Left ventricle myocardium superior (tissue), 1 donor: ENCODE results near the gene AKAP6. TPM values are rescaled to one million over a fixed set of nuclear protein-coding genes. Genes with fewer than 3 reads are reported as not detected.

Source experiments
- ATAC-seq: fragments of 200-7000 bp; cut with Tn5 transposase; one replicate; pipeline ENCODE4 v1.9.1; 2020; ENCODE audit warnings: mild to moderate bottlenecking, moderate library complexity
- DNase-seq: peaks from one replicate; pipeline ENCODE4 v3.0.0-alpha.2; 2020
- intact Hi-C: fragments of 100-400 bp; cut with micrococcal nuclease; formaldehyde crosslinking; loops from one replicate; pipeline ENCODE4 v1.11.0; 2022
- long read RNA-seq: library from polyadenylated mRNA; unstranded; transcript quantifications from one replicate; pipeline ENCODE4 v2.0.0, GENCODE V29; 2021
- total RNA-seq: library from RNA; stranded (reverse); fragmentation: NEBNext Ultra II Directional; extraction: Animal tissue kit (Norgen Biotek cat#: 25700); gene quantifications from one replicate; pipeline ENCODE4 v1.2.1, GENCODE V29; 2021
- donor health status: DM: no; HTN: yes; CAD: no; lungs with severe emphysema.

The AKAP6 gene
- total RNA-seq, result 172 TPM
- long read RNA-seq, partial matches to known transcripts, result 23 of 43 reads
- long read RNA-seq, other reads (novel, unspliced or antisense), result 20 of 43 reads

DNA sequence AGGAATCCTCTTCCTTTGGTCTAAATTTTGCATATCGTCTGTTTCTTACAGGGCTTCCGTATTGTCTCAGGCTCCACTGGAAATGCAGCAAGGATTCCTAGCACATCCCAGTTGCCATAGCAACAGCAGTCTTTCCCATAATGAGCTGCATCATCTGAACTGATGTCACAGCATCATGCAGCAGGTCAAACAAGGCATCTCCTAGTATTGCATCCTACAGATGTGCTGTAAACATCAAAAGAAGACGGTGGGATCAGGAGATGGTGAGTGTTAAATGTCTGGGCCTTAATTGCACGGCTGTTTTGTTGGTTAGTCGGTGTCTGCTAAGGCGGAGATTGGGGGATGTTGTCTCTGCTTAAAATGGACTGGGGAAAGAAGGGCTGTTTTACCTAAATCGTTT is at the start of gene AKAP6:
AKAP6 (plus strand) TSS at position 153 of the 400 bp plus-strand sequence. CDS start 104,196 bp downstream, outside the sequence.
- intact Hi-C loops, result no loop called here

GRCh38 chr14:32286602-32287001 is 42.5 kb upstream of the AKAP6 start:
- intact Hi-C loops, result no loop called here
- ATAC-seq (no peak), DNase-seq (no peak)

More for the DNA sequence above, at the start of gene AKAP6:
- no peak for ATAC-seq
- DNase-seq, result no peak

DNA sequence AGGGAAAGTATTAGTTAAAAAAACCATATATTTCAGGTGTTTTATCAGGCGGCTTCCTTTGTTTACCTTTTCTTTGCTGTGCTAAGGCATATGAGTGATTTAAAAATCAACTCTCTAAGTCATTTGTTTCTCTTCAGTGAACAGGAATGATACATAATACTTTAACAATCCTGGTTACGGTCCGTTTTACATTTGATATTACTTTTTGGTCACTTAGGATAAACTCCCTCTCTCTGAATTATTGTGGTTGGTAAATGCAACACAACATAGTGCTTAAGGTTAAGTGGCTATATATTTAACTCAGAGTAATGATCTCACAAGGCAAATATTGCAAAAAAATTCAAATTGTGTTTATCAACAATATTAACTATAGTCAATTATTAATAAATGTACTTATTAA is 32.7 kb upstream of the AKAP6 start:
- ATAC-seq (no peak), DNase-seq (no peak)
- intact Hi-C loops, result no loop called here

DNA sequence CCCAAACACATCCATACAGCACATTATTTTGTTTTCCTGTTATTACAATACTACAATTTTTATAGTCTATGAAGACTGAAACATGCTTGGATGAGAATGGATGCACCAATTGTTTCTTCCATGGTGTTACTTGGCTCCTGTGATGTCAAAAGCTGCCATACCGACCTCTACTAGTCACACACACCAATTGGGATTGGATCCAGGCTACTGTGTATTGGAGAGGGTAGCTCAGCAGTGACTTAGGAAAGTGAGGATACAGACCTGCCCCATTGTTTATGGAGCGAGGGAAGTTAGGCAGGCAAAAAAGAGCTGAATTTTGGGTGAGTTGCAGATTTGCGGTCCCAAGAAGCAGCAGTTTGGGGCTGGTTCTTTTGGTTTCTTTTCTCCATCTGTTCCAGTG is 30.8 kb upstream of the AKAP6 start:
- intact Hi-C loops, result no loop called here
- ATAC-seq (peak; percentile 72), DNase-seq (no peak)

DNA sequence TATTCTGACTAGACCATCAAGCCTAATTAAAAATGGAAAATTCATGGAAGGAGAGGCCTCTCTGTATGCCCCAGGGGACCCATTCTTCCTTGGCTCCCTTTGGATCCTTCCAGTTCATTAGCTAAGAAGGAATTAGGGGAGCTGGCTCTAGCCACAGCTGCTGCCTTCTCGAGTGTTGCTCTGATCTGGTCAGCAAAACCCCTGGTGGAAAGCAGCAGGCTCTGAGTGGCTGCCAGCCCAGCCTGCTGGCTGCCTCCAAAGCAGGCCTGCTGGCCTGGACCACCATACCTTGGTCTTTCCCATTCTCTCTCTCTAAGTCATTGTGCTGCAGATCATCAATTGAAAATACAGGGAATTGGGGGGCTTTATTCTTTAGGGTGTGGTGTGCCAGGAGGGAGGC is 29.0 kb upstream of the AKAP6 start:
- peak; percentile 36 for DNase-seq
- intact Hi-C loops, result no loop called here
- peak; percentile 64 for ATAC-seq

DNA sequence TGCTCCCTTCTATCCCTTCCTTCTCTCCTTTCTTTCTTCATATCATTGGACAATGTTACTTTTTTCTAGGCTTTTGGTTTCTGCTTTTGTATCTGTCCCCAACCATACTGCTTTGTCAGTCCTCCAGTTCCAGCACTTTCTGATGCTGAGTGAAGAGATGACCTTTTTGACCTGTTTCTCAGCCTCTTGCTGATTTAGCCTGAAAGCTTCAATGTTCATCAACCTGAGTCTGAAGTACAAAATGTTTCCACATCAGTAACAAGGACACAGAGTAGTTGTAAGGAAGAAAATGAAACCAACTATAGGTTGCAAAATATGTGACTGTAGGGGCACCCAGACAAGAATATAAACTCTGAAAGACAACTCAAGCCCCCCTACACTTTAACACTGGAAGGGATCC is 25.2 kb upstream of the AKAP6 start:
- peak; percentile 22 for ATAC-seq
- intact Hi-C loops, result no loop called here
- DNase-seq, result no peak

- no peak for DNase-seq
- intact Hi-C loops, result no loop called here
- no peak for ATAC-seq
Observed at GRCh38 chr14:32304296-32304695, 24.8 kb upstream of the AKAP6 start.

GRCh38 chr14:32306549-32306948 is 22.5 kb upstream of the AKAP6 start:
- ATAC-seq, result no peak
- no peak for DNase-seq
- intact Hi-C loops, result no loop called here

GRCh38 chr14:32307881-32308582 is 21.1 kb upstream of the AKAP6 start:
- DNase-seq, result no peak
- intact Hi-C loops, result no loop called here
- ATAC-seq, result no peak

GRCh38 chr14:32310876-32311275 is 18.2 kb upstream of the AKAP6 start:
- DNase-seq (no peak), ATAC-seq (no peak)
- intact Hi-C loops, result no loop called here

GRCh38 chr14:32311294-32312009 is 17.6 kb upstream of the AKAP6 start:
- DNase-seq (no peak), ATAC-seq (peak; percentile 74)
- intact Hi-C loops, result no loop called here

- ATAC-seq (peak; percentile 13), DNase-seq (no peak)
- intact Hi-C loops, result no loop called here
Observed at GRCh38 chr14:32312010-32312331, 17.1 kb upstream of the AKAP6 start.

GRCh38 chr14:32313844-32314376 is 15.2 kb upstream of the AKAP6 start:
- intact Hi-C loops, result no loop called here
- ATAC-seq (no peak), DNase-seq (no peak)

GRCh38 chr14:32318087-32318795 is 10.9 kb upstream of the AKAP6 start:
- intact Hi-C loops, result no loop called here
- no peak for DNase-seq
- no peak for ATAC-seq

GRCh38 chr14:32319368-32320049 is 9.6 kb upstream of the AKAP6 start:
- ATAC-seq (no peak), DNase-seq (no peak)
- intact Hi-C loops, result no loop called here

GRCh38 chr14:32324601-32325000 is 4.5 kb upstream of the AKAP6 start:
- ATAC-seq (no peak), DNase-seq (no peak)
- intact Hi-C loops, result no loop called here

DNA sequence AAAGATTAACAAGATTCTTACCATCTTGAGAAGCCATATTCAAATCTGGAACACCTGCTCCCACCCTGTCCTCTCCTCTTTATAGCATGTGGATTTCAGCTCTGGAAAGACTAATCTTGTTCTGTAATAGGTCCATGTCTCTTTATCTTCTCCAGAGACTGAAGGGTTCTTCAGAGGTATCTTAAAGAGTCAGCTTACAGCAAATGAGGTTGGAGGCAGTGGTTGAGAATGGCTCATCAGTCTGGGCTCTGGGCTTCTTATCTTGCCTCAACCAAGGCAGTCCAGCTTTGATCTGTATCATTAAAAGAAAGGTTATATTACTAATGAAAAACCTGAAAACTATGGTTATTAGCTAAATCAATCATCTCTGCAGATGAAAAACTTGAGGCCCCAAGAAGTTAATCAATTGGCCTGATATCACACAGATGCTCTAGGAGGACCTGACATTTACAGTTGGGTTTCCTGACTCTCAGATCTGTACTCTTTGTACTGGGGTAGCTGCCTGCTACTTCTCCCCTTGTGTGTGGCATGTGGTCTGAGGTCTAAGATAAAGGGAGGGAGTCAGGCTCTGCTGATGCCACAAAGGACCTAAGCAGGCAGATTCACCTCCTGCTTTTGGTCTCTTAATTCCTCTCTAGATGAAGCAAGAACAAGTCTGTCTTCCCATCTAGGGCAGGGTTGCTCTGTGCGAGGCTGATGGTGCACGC is 1.7 kb upstream of the AKAP6 start:
- intact Hi-C loops, result no loop called here
- DNase-seq (no peak), ATAC-seq (peak; percentile 37)

- DNase-seq, result no peak
- peak; percentile 69 for ATAC-seq
- intact Hi-C loops, result no loop called here
Observed at GRCh38 chr14:32329690-32330285, 690 bp downstream of the AKAP6 start.
